ENCODE data around the gene UBE2QL1.

GRCh38 chr5:6470672-6471071 lies 22.0 kb downstream of the UBE2QL1 start:
- TF ChIP-seq ZNF274 (IDR thresholded peaks at IDR 0.05; ENCODE audit: low read depth, low read length) (no peak), YY1 (IDR thresholded peaks at IDR 0.05; ENCODE audit: insufficient read depth, insufficient read length) (no peak), SUZ12 (IDR thresholded peaks at IDR 0.05; ENCODE audit: extremely low read depth, insufficient read depth, insufficient read length) (no peak)

All from NT2/D1 (cell line).